Parathyroid adenoma (tissue), 2 donors: ENCODE data around the gene STUM.
A peak's percentile ranks its signal among the peaks of the same experiment; 100 is the strongest.

Experiments used
- H2AFZ ChIP-seq: fragments of 300-600 bp; sonication (generic); one replicate; pipeline ENCODE4 v1.7.0; 2017; ENCODE audit warnings: antibody characterized with exemption, mild to moderate bottlenecking
- H3K27ac ChIP-seq: fragments of 300-600 bp; sonication (generic); one replicate; pipeline ENCODE4 v1.7.0; 2017
- H3K27me3 ChIP-seq: fragments of 300-600 bp; sonication (generic); one replicate; pipeline ENCODE4 v1.7.0; 2017; ENCODE audit warnings: low read length; ENCODE audit not compliant: control insufficient read depth, insufficient read depth
- H3K36me3 ChIP-seq: fragments of 300-600 bp; sonication (generic); one replicate; pipeline ENCODE4 v1.7.0; 2017; ENCODE audit warnings: low read length; ENCODE audit not compliant: control insufficient read depth, insufficient read depth
- H3K4me1 ChIP-seq: fragments of 300-600 bp; sonication (generic); one replicate; pipeline ENCODE4 v1.7.0; 2017; ENCODE audit warnings: control low read depth
- H3K4me2 ChIP-seq: fragments of 300-600 bp; sonication (generic); one replicate; pipeline ENCODE4 v1.7.0; 2017; ENCODE audit warnings: low read length
- H3K4me3 ChIP-seq: fragments of 300-600 bp; sonication (generic); one replicate; pipeline ENCODE4 v1.7.0; 2017; ENCODE audit warnings: low read depth, low read length
- H3K79me2 ChIP-seq: fragments of 300-600 bp; sonication (generic); one replicate; pipeline ENCODE4 v1.7.0; 2017; ENCODE audit warnings: control low read depth
- H3K9ac ChIP-seq: fragments of 300-600 bp; sonication (generic); one replicate; pipeline ENCODE4 v1.7.0; 2017; ENCODE audit warnings: mild to moderate bottlenecking
- H3K9me3 ChIP-seq: fragments of 300-600 bp; sonication (generic); one replicate; pipeline ENCODE4 v1.7.0; 2017; ENCODE audit warnings: low read length; ENCODE audit not compliant: control insufficient read depth
- CTCF ChIP-seq: fragments of 300-600 bp; sonication (generic); IDR thresholded peaks from one replicate; pipeline ENCODE4 v1.7.0; 2017; ENCODE audit warnings: antibody characterized with exemption, mild to moderate bottlenecking
- donor health status: primary hyperparathyroidism.

Gene STUM

DNA sequence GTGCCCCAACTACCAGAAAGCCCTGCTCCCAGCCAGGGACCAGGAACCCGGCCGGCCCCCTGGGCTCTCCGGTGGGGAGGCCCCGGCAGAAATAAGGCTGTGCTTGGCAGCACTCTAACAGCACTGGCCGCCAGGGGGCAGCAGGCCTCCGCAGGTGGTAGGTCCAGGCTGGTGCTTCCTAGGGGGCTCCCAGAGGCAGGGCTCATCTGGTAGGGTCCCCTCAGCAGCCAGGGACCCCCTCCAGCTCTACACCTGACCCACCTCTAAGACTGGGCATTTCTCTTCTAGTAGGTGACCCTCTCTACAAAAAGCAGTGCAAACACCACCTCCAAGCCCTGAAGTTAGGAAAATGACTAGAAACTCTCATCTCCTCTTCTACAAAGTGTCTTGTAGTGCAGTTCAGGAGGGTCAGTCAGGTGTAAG lies 85.6 kb downstream of the STUM start:
- TF ChIP-seq CTCF = peak; percentile 84
- Histone ChIP-seq H3K9ac (no peak overlapping the region), H3K4me2 (no peak overlapping the region), H3K27ac (no peak overlapping the region), H3K9me3 (no peaks in the 10 kb centered on the region), H2AFZ (no peak overlapping the region), H3K4me1 (no peaks in the 10 kb centered on the region), H3K79me2 (no peaks in the 10 kb centered on the region), H3K36me3 (no peaks in the 10 kb centered on the region), H3K27me3 (no peaks in the 10 kb centered on the region), H3K4me3 (no peak overlapping the region)

DNA sequence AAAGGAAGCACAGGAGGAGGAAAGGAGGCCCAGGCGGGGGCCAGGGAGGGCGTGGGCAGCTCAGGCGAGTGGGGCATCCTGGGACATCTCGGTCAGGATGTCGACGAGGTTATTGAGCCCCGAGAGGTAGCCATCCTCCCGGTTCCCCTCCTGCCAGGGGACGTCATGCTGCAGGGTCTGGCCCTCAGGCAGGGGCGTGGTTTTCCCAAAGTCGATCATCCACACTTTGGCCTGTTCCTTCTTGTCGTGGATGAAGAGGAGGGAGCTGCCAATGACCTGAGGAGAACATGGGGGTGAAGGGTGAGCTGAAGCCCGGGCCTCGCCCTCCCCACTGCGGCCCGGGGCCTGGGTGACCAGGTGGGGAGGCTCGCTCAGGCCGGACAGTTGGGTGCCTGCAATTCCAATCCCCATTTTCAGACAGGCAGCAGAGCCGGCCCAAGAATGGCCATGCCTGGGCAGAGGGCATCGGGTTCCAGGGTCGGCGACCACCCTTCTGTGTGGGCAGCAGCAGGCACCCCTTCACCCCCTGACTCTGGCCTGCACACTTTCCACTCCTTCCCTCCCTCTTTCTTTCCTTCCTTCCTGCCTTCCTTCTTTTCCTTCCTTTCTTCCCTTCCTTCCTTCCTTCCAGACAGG lies 86.2 kb downstream of the STUM start:
- Histone ChIP-seq H3K36me3 (no peaks in the 10 kb centered on the region), H3K27me3 (no peaks in the 10 kb centered on the region), H3K4me1 (no peaks in the 10 kb centered on the region), H3K4me3 (no peak overlapping the region), H3K79me2 (no peaks in the 10 kb centered on the region), H3K27ac (no peak overlapping the region), H3K9me3 (no peaks in the 10 kb centered on the region), H2AFZ (no peak overlapping the region), H3K9ac (no peak overlapping the region), H3K4me2 (no peak overlapping the region)
- TF ChIP-seq CTCF = no peak

DNA sequence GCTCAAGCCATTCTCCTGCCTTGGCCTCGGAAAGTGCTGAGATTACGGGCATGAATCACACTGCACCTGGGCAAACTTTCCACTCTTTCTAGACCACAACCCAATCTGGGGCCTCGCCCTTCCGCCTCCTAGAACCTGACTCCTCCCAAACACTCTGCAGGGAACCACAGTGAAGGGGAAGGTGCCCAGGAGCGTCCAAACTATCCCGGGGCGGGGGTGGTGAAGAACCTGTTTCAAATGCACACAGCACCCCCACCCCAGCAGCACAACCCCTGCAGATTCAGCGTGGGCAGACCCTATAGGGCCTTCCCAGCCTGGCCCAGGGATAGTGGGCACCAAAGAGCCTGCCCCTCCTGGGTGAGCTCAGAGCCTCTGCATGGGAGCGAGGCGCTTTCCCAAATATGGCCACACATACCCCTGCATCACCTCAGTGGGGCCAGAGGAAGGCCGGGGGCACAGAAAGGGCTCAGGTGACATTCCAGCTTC lies 86.9 kb downstream of the STUM start:
- TF ChIP-seq CTCF = no peak
- Histone ChIP-seq H2AFZ (no peak overlapping the region), H3K27ac (no peak overlapping the region), H3K36me3 (no peaks in the 10 kb centered on the region), H3K79me2 (no peaks in the 10 kb centered on the region), H3K4me2 (no peak overlapping the region), H3K4me1 (no peaks in the 10 kb centered on the region), H3K9ac (no peak overlapping the region), H3K27me3 (no peaks in the 10 kb centered on the region), H3K9me3 (no peaks in the 10 kb centered on the region), H3K4me3 (no peak overlapping the region)

- no peak overlapping the region for H3K27ac ChIP-seq
- H3K4me3 ChIP-seq = no peak overlapping the region
- no peaks in the 10 kb centered on the region for H3K4me1 ChIP-seq
- H3K36me3 ChIP-seq = no peaks in the 10 kb centered on the region
- TF ChIP-seq CTCF = no peak
- no peak overlapping the region for H2AFZ ChIP-seq
- no peaks in the 10 kb centered on the region for H3K79me2 ChIP-seq
- H3K9ac ChIP-seq = no peak overlapping the region
- H3K9me3 ChIP-seq = no peaks in the 10 kb centered on the region
- H3K27me3 ChIP-seq = no peaks in the 10 kb centered on the region
- H3K4me2 ChIP-seq = no peak overlapping the region
These were observed 88.2 kb downstream of the STUM start for GRCh38 chr1:226636847-226637096.
